Measurements from ENCODE around the gene KRTAP9-6.
"Not testable (repeated sequence)": the region's sequence is repeated elsewhere in the genome, so short reads cannot be mapped to it uniquely, and the experiment has no call there.

The KRTAP9-6 gene

GRCh38 chr17:41267711-41268110, 2.5 kb downstream of the KRTAP9-6 start:
- H4K20me1 ChIP-seq (ENCODE audit: insufficient read depth, low read length, poor library complexity, severe bottlenecking), result no peaks in the 10 kb centered on the region
- no peaks in the 10 kb centered on the region for H3K9me2 ChIP-seq (replicated peaks; ENCODE audit: low read depth, low read length)
- H3K4me3 ChIP-seq (ENCODE audit: low read length, poor library complexity, severe bottlenecking), result no peak overlapping the region
- H3K9me3 ChIP-seq (ENCODE audit: insufficient read depth, low read depth, low read length), result no peaks in the 10 kb centered on the region
- H3K79me2 ChIP-seq (ENCODE audit: insufficient read depth, low read length), result no peaks in the 10 kb centered on the region
- H3K27me3 ChIP-seq (ENCODE audit: insufficient read depth, low read length, poor library complexity, severe bottlenecking), result no peaks in the 10 kb centered on the region
- no peak overlapping the region for H3K9ac ChIP-seq (ENCODE audit: low read depth, low read length, poor library complexity, severe bottlenecking)
- H3K4me2 ChIP-seq (ENCODE audit: low read depth, low read length, poor library complexity, severe bottlenecking), result no peak overlapping the region
- no peaks in the 10 kb centered on the region for H3K36me3 ChIP-seq (ENCODE audit: insufficient read depth, low read length)
- H3F3A ChIP-seq (ENCODE audit: low read depth), result no peaks in the 10 kb centered on the region
- no peak overlapping the region for H2AFZ ChIP-seq (ENCODE audit: low read length)
- no peaks in the 10 kb centered on the region for H3K4me1 ChIP-seq (ENCODE audit: insufficient read depth, low read length, poor library complexity, severe bottlenecking)
- TF ChIP-seq EZH2phosphoT487 (IDR thresholded peaks at IDR 0.05; ENCODE audit: borderline replicate concordance) (no peak), CTCF (conservative IDR thresholded peaks at IDR 0.05; ENCODE audit: low read length) (no peak)

GRCh38 chr17:41271323-41271722, 6.1 kb downstream of the KRTAP9-6 start:
- not testable (repeated sequence) for H3K9me3 ChIP-seq (ENCODE audit: insufficient read depth, low read depth, low read length)

GRCh38 chr17:41271858-41272257, 6.7 kb downstream of the KRTAP9-6 start:
- Histone ChIP-seq H4K20me1 (ENCODE audit: insufficient read depth, low read length, poor library complexity, severe bottlenecking) (no peaks in the 10 kb centered on the region), H3K9me2 (replicated peaks; ENCODE audit: low read depth, low read length) (no peaks in the 10 kb centered on the region), H3K9me3 (ENCODE audit: insufficient read depth, low read depth, low read length) (no peaks in the 10 kb centered on the region), H3F3A (ENCODE audit: low read depth) (no peaks in the 10 kb centered on the region), H3K27me3 (ENCODE audit: insufficient read depth, low read length, poor library complexity, severe bottlenecking) (no peaks in the 10 kb centered on the region), H3K4me2 (ENCODE audit: low read depth, low read length, poor library complexity, severe bottlenecking) (no peak overlapping the region), H3K9ac (ENCODE audit: low read depth, low read length, poor library complexity, severe bottlenecking) (no peak overlapping the region), H3K4me1 (ENCODE audit: insufficient read depth, low read length, poor library complexity, severe bottlenecking) (no peaks in the 10 kb centered on the region), H3K4me3 (ENCODE audit: low read length, poor library complexity, severe bottlenecking) (no peak overlapping the region), H3K79me2 (ENCODE audit: insufficient read depth, low read length) (no peaks in the 10 kb centered on the region), H3K36me3 (ENCODE audit: insufficient read depth, low read length) (no peaks in the 10 kb centered on the region), H2AFZ (ENCODE audit: low read length) (no peak overlapping the region)
- TF ChIP-seq EZH2phosphoT487 (IDR thresholded peaks at IDR 0.05; ENCODE audit: borderline replicate concordance) (no peak), CTCF (conservative IDR thresholded peaks at IDR 0.05; ENCODE audit: low read length) (no peak)

More at GRCh38 chr17:41271323-41271722, 6.1 kb downstream of the KRTAP9-6 start:
- H4K20me1 ChIP-seq (ENCODE audit: insufficient read depth, low read length, poor library complexity, severe bottlenecking); H3K9me2 ChIP-seq (replicated peaks; ENCODE audit: low read depth, low read length); H3K4me2 ChIP-seq (ENCODE audit: low read depth, low read length, poor library complexity, severe bottlenecking); H3K79me2 ChIP-seq (ENCODE audit: insufficient read depth, low read length); H3K4me1 ChIP-seq (ENCODE audit: insufficient read depth, low read length, poor library complexity, severe bottlenecking); H3K36me3 ChIP-seq (ENCODE audit: insufficient read depth, low read length); H3K27me3 ChIP-seq (ENCODE audit: insufficient read depth, low read length, poor library complexity, severe bottlenecking); H3K4me3 ChIP-seq (ENCODE audit: low read length, poor library complexity, severe bottlenecking); H3F3A ChIP-seq (ENCODE audit: low read depth); H2AFZ ChIP-seq (ENCODE audit: low read length); H3K9ac ChIP-seq (ENCODE audit: low read depth, low read length, poor library complexity, severe bottlenecking): not testable (repeated sequence)

GRCh38 chr17:41275648-41276190, 10.5 kb downstream of the KRTAP9-6 start, which contains the start of gene KRTAP9-7:
TSS of gene KRTAP9-7 (plus strand) at chr17:41275698. CDS start at chr17:41275698, 0 bp downstream.
- H3K9me3 ChIP-seq (ENCODE audit: insufficient read depth, low read depth, low read length); H3K4me3 ChIP-seq (ENCODE audit: low read length, poor library complexity, severe bottlenecking); H3K4me1 ChIP-seq (ENCODE audit: insufficient read depth, low read length, poor library complexity, severe bottlenecking); H3K36me3 ChIP-seq (ENCODE audit: insufficient read depth, low read length); H4K20me1 ChIP-seq (ENCODE audit: insufficient read depth, low read length, poor library complexity, severe bottlenecking); H3K9me2 ChIP-seq (replicated peaks; ENCODE audit: low read depth, low read length); H3K27me3 ChIP-seq (ENCODE audit: insufficient read depth, low read length, poor library complexity, severe bottlenecking); H3F3A ChIP-seq (ENCODE audit: low read depth); H3K4me2 ChIP-seq (ENCODE audit: low read depth, low read length, poor library complexity, severe bottlenecking); H3K9ac ChIP-seq (ENCODE audit: low read depth, low read length, poor library complexity, severe bottlenecking); H3K79me2 ChIP-seq (ENCODE audit: insufficient read depth, low read length); H2AFZ ChIP-seq (ENCODE audit: low read length): not testable (repeated sequence)

All from Loucy (cell line).